Renal cortical epithelial cell (primary cell): ENCODE results near the gene PDLIM3. TPM values are rescaled to one million over a fixed set of nuclear protein-coding genes. Genes with fewer than 3 reads are reported as not detected.

Experiments used
- DNase-seq: peaks from one replicate; pipeline ENCODE4 v3.0.0-alpha.2; 2011; ENCODE audit warnings: low read depth
- total RNA-seq: library from RNA; depleted of rRNA; stranded (reverse); fragments of >200 nt; gene quantifications from 2 replicates; pipeline ENCODE4 v1.2.3, GENCODE V29; 2014

Gene PDLIM3
- total RNA-seq, 1 donor from 2014 or later: 2.0 TPM

DNA sequence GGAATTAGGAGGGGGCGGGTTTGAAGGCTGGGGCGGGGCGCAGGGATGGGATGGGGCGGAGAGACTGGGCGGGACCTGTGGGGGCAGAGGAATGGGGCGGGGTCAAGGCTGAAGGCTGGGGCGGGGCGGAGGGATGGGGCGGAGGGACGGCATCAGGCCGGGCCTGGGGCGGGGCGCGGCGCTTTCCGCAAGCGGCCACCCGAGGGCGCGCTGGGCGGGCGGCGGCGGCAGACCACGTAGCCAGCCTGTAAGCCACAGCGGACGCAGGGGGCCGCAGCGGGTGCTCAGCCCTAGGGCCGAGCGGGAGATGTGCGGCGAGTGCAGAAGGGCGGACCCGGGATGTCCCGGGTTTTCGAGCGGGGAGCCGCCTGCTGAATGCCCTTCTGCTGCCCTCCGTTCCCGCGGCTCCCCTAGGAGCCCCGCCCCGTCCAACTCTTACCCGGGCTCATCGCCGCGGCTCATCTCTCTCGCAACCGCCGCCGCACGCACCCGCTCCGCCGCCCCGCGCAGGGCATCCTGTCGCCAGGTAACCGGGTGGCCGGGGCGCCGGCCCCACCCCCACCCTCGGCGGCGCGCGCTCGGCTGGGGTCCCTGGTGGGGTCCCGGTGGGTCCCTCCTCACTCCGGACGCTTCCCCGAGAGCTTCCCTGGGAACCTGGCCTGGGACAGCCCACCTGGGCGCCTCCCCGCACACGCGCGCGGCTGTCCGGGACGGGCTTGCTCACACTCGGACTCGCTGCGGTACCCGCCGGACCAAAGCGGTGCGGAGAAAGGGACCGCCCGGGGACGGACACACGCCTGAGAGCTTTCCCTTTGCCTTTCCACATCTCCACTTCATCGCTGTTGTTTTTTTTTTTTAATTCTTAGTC, 63.8 kb downstream of the PDLIM3 start, which contains the start of gene CCDC110:
TSS of gene CCDC110 (minus strand) at position 499 of the 868 bp plus-strand sequence. CDS start at position 449, 50 bp downstream.
- peak; percentile 52 for DNase-seq

DNA sequence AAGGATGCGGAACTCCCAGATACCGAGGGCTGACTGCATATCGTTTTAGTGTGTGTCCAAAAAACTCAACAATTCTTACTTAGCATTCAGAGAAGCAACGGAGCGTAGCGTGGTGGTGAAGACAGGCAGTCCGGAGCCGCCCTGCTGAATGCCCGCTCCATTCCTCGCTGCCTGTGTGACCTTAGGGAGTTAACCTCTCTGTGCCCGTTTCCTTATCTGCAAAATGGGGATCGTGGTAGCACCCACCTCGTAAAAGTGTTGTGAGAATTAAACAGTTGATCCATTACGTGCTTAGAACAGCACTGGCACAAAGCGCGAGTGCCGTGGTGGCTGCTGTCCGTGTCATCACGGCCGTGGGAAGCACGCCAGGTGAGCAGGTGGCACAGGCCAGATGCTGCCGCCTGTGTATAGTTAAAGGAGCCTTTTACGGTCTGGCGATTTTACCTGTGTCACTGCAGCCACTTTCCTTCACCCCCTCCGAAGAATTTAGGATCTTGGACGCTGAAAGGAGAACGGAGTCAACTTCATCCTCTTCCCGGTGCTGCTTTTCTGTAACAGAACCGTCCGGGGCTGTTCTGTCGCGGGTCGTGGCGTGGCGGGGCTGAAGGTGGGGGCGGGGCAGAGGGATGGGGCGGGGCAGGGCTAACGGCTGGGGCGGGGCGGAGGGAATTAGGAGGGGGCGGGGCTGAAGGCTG, 64.7 kb downstream of the PDLIM3 start:
- DNase-seq: peak; percentile 45

DNA sequence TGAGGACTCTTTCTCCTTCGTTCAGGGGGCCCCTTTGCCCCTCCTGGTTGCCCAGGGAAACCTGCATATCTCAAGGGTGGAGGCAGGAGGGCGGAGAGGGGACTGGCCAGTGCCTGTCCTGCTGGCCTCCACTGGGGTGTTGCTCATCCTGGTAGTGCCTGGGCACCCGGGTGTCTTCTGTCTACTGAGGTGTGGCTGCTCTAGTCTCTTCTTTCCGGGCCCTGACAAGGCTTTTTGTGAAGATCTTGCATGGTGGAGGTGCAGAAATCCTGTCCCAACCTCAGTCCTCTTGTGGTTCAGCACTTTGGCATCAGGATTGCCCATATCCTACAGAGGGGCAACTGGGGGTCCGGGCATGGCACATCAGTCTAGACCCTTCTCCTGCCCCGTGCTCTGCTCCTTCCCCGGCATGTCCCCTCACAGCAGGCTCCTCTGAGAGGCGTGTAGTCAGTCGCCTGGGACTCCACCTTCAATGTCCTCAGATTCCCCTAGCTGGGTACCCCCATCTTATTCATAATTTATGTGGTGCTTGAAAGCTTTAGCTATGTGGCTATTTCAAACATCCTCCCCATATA, 65.6 kb downstream of the PDLIM3 start:
- DNase-seq: no peak

DNA sequence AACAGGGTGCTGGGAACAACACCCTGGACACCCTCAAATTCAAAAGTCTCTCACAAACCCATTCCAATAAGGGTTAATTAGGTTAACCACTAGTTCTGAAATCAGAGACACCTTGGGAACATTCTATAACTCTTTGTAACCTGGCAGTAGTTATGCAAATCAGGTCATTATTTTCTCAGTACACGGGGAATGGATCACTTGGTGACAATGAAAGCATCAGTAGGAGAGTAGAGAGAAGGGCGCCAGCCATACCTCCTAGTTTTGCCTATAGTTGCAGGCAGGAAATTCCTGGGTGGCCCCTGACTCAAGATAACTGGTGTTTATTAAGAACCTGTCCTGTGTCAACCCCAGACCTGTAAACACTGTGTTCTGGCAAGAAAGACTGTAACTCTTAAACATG, 66.3 kb downstream of the PDLIM3 start:
- DNase-seq: no peak

DNA sequence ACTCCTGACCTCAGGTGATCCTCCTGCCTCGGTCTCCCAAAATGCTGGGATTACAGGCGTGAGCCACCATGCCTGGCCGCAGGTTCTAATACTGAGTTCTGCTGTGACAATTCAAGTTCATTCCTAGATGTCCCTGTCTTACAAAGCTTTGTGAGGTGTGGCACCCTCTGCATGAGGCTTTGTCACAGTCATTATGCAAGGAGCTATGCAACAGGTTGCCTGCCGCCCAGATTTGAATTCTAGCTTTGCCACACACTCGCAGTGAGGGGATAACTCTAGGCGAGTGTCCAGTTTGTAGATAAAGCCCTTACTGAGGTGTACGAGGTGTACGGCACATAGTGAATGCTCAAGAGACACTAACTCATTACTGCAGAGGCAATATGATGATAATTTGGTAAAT, 67.3 kb downstream of the PDLIM3 start:
- DNase-seq: no peak

DNA sequence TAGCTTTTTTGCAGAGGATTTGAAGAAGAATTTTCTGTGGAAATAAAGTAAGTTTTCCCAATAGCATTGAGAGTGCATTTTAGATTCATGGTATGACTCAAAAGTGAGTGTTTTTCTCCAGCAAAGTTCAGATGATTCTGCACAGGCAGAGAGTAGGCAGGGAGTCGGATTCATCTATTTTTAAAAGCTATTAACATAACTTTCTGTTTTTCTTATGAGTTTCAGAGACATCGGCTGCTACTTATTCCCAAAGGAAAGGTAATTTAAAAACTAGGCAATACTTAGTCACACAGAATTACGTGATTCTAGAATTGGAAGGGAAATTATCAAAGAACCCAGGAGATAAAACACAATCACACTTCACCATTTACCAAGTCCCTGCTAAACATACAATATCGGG, 68.2 kb downstream of the PDLIM3 start:
- DNase-seq: no peak

DNA sequence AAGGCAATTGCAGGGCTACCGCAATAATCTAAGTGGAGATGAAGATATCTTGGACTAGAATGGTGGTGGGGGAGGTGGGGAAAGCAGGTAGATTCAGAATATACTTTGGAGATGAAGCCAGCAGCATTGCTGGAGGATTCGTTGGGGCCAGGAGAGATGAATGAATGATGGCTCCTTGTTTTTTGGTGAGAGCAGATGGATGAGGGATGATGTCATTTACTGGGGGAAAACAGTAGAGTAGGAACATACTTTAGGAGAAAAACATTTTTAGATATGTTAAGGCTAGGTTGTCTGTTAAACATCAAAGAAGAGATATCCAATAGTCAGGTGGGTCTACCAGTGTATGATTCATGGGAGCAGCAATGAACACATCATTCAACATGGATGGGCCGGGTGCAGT, 69.6 kb downstream of the PDLIM3 start:
- no peak for DNase-seq

DNA sequence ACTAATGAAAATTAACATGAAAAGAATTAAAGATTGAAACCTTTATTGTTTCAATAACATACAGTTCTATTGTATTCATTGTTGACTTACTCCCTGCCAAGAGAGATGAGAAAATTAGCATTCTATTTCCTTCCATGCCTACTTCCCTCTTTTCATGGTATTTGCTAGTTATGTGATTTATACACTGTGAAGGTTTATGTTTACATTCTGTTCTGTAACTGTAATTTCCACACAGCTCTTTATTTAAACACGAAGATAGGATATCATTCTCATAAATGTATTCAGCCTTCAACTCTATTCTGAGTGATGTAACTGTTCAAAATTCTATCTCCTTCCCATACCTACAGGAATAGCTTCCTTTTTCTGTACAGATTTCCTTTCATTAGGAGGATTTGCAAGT, 70.4 kb downstream of the PDLIM3 start:
- DNase-seq: no peak

DNA sequence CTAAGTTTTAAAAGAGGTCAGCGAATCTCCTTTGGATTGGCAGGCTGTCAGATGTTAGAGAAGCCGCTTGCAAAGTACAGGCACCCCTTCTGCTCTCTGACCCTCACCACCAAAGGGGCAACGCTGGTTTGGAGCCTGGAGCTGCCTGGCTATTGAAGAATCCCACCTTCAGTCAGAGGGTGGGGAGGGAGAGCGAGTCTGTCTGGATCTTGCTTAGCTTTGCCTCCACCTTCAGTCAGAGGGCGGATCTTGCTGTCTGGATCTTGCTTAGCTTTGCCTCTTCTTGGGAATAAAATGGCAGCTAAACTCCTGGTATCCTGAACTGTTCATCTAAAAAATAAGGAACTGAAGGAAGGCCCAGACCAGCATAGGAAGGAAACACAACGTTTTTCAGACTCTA, 71.1 kb downstream of the PDLIM3 start:
- no peak for DNase-seq

DNA sequence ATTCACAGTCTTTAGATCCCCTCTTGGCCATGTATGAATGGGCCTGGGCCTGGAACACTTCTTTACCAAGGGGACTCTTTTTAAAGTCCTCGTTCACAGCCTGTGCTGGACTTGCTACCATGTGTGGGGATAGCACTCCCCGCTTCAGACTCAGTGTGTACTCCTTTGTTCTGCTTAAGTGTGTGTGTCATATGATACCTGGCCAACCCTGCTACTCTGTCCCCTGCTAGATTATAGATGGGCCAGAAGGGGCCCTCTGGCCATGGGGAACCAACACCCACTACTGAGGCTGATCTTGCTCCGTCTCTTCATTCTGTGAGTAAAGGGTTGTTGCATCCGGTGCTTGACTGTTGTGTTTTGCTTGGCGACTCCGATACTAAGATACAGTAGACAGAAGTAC, 71.8 kb downstream of the PDLIM3 start:
- no peak for DNase-seq

DNA sequence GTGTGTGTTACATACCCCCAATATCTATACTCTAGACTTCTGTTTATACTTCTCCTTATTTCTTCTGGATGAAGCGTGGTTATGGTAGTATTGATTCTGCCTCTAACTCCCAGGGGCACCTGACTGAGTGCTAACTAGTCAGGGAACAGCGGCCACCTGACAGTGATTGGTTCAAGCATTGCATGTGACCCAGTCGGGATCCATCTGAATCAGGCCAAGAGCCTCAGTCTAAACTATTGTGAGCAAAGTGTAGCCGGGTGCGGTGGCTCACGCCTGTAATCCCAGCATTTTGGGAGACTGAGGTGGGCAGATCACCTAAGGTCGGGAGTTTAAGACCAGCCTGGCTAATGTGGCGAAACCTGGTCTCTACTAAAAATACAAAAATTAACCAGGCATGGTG, 73.7 kb downstream of the PDLIM3 start:
- DNase-seq: no peak

DNA sequence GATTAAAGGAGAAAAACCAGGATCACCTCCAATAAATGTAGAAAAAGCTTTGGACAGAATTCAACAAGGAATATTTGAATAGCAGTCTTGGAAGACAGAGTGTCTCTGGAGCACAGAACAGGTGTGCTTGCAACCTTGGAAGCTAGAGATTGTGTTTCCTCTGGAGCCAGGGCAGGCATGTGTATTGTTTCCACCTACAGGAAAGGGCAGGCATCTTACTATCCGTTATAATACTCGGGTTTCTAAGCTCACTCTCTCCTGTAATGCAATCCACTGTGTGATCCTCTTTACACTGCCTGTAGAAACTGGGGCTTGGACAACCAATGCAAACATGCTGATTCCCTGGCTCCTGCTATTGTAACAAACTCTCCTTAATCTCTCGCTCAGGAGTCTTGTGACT, 78.2 kb downstream of the PDLIM3 start:
- DNase-seq: no peak

DNA sequence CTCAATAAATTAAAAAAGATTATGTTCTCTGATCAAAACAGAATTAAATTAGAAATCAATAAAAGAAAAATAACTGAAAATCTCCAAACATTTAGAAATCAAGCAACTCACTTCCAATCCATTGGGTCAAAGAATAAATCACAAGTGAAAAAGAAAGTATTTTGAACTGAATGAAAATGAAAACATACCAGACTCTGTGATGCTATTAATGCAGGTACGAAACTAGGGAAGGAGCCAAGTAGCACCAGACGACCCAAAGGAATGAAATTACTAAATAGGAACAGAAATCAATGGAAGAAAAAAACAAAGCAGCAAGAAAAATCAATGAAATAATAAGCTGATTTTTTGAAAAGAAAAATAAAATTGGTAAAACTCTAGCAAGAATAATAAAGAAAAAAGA, 79.2 kb downstream of the PDLIM3 start:
- no peak for DNase-seq

Other genes with a start within 250 kb of the PDLIM3 start
- 1.3 TPM in 1 of 2 replicates, not detected in the other for gene LRP2BP, start 139.6 kb downstream of the PDLIM3 start, total RNA-seq
- gene ANKRD37, start 138.7 kb downstream of the PDLIM3 start, total RNA-seq: 4.9 and 10.6 TPM in 2 replicates
- 39.6 and 48.8 TPM in 2 replicates for gene UFSP2, start 109.5 kb downstream of the PDLIM3 start, total RNA-seq
- gene CCDC110, start 63.8 kb downstream of the PDLIM3 start, total RNA-seq: 0.87 and 4.4 TPM in 2 replicates